Astrocyte of the hippocampus (primary cell): ENCODE data around the gene CTU1.
"Not testable (repeated sequence)": the region's sequence is repeated elsewhere in the genome, so short reads cannot be mapped to it uniquely, and the experiment has no call there.

Experiments used
- DNase-seq: peaks from one replicate; pipeline ENCODE4 v3.0.0; 2011; ENCODE audit warnings: low read depth, low spot score

The CTU1 gene

GRCh38 chr19:51108066-51108804 lies at the start of gene CTU1:
Gene CTU1, minus strand, starts transcription at chr19:51108409. Its CDS starts 3,840 bp downstream, at chr19:51104569.
- peak; percentile 99 for DNase-seq

- DNase-seq, result no peak
Measured at GRCh38 chr19:51157265-51157664, 49.1 kb upstream of the CTU1 start.

GRCh38 chr19:51156710-51157109 lies 48.5 kb upstream of the CTU1 start:
- DNase-seq, result no peak

GRCh38 chr19:51150627-51151026 lies 42.4 kb upstream of the CTU1 start:
- no peak for DNase-seq

- DNase-seq, result no peak
Measured at GRCh38 chr19:51148580-51148979, 40.4 kb upstream of the CTU1 start.

GRCh38 chr19:51147663-51148062 lies 39.5 kb upstream of the CTU1 start:
- DNase-seq, result no peak

- DNase-seq, result no peak
Measured at GRCh38 chr19:51146751-51147150, 38.5 kb upstream of the CTU1 start.

GRCh38 chr19:51145916-51146493 lies 37.8 kb upstream of the CTU1 start:
- DNase-seq, result no peak

GRCh38 chr19:51144482-51145045 lies 36.4 kb upstream of the CTU1 start:
- DNase-seq, result no peak

GRCh38 chr19:51143486-51143885 lies 35.3 kb upstream of the CTU1 start:
- DNase-seq, result no peak

GRCh38 chr19:51142809-51143475 lies 34.7 kb upstream of the CTU1 start:
- not testable (repeated sequence) for DNase-seq

GRCh38 chr19:51142119-51142518 lies 33.9 kb upstream of the CTU1 start, which contains the start of gene SIGLEC7:
Gene SIGLEC7, plus strand, starts transcription at chr19:51142301. Its CDS starts 69 bp downstream, at chr19:51142370.
- no peak for DNase-seq

- DNase-seq, result no peak
Measured at GRCh38 chr19:51141181-51141580, 33.0 kb upstream of the CTU1 start.

- DNase-seq, result no peak
Measured at GRCh38 chr19:51140441-51140840, 32.2 kb upstream of the CTU1 start.

- DNase-seq, result no peak
Measured at GRCh38 chr19:51139299-51140014, 31.2 kb upstream of the CTU1 start.

GRCh38 chr19:51138549-51138979 lies 30.4 kb upstream of the CTU1 start:
- no peak for DNase-seq

- no peak for DNase-seq
Measured at GRCh38 chr19:51137792-51138425, 29.7 kb upstream of the CTU1 start.

GRCh38 chr19:51136851-51137551 lies 28.8 kb upstream of the CTU1 start:
- DNase-seq, result no peak

GRCh38 chr19:51135986-51136762 lies 28.0 kb upstream of the CTU1 start:
- DNase-seq, result no peak

- DNase-seq, result no peak
Measured at GRCh38 chr19:51135004-51135403, 26.8 kb upstream of the CTU1 start.
